Measurements from ENCODE around the gene PDIA6. TPM values are rescaled to one million over a fixed set of nuclear protein-coding genes. Genes with fewer than 3 reads are reported as not detected.

Gene PDIA6
- 166 TPM for total RNA-seq

GRCh38 chr2:10812362-10813162 is at the start of gene PDIA6:
PDIA6 (minus strand) TSS chr2:10812785; CDS start chr2:10812696, 89 bp downstream.

Small RNA genes within 50 kb of the gene (small RNA-seq; reads per million reads assigned to genes)
- gene RNU7-138P (ENCODE audit: low replicate concordance): not detected
- gene RNU7-176P (ENCODE audit: low replicate concordance): not detected

Other genes with a start within 250 kb of the PDIA6 start
- gene NOL10, start 122.8 kb downstream of the PDIA6 start, total RNA-seq: 23.8 TPM
- gene ATP6V1C2, start 91.2 kb downstream of the PDIA6 start, total RNA-seq: 7.6 TPM
- 0.70 TPM for gene KCNF1, start 99.1 kb upstream of the PDIA6 start, total RNA-seq